Naive thymus-derived CD8-positive, alpha-beta T cell (primary cell): ENCODE results near the gene KLK14. TPM values are rescaled to one million over a fixed set of nuclear protein-coding genes. Genes with fewer than 3 reads are reported as not detected.

Experiments used
- ATAC-seq, 2 donors: fragments of 150-1000 bp; cut with Tn5 transposase in 1 of 2; sonication (Bioruptor Pico), chemical (Tn5 transposase) in 1 of 2; 1 replicate in 1 of 2; 2 replicates in 1 of 2; pipeline ENCODE4 v1.10.0; 2021; ENCODE audit warnings: mild to moderate bottlenecking in 2 of 2, moderate library complexity in 2 of 2
- POLR2A ChIA-PET: fragments of 350-600 bp; sonication (Branson Sonifier 250); formaldehyde crosslinking; loops from one replicate; lab custom pipeline; 2021; ENCODE audit warnings: antibody characterized with exemption; lab: Charles Lee
- DNase-seq, 10 donors: peaks; one replicate each; pipeline versions ENCODE4 v3.0.0 to v3.0.0-alpha.2; 2020 to 2022
- H3K27ac Mint-ChIP-seq, 10 donors: one replicate each; pipeline ENCODE4 v1.8.0; 2020 to 2022; ENCODE audit warnings: mild to moderate bottlenecking in 10 of 10, mixed read lengths in 10 of 10, moderate library complexity in 4 of 10, inconsistent platforms in 1 of 10
- H3K27me3 Mint-ChIP-seq, 5 donors: one replicate each; pipeline ENCODE4 v1.8.0; 2021 to 2022; ENCODE audit warnings: mixed read lengths in 5 of 5
- H3K36me3 Mint-ChIP-seq, 3 donors: one replicate each; pipeline ENCODE4 v1.8.0; 2020 to 2022; ENCODE audit warnings: mixed read lengths in 3 of 3, mild to moderate bottlenecking in 2 of 3, inconsistent platforms in 1 of 3
- H3K4me1 Mint-ChIP-seq, 4 donors: one replicate each; pipeline ENCODE4 v1.8.0; 2021 to 2022; ENCODE audit warnings: mixed read lengths in 4 of 4
- H3K4me3 Mint-ChIP-seq, 10 donors: one replicate each; pipeline ENCODE4 v1.8.0; 2020 to 2022; ENCODE audit warnings: mild to moderate bottlenecking in 10 of 10, mixed read lengths in 10 of 10, moderate library complexity in 6 of 10, inconsistent platforms in 1 of 10
- H3K9me3 Mint-ChIP-seq, 9 donors: one replicate each; pipeline ENCODE4 v1.8.0; 2020 to 2022; ENCODE audit warnings: mixed read lengths in 9 of 9, mild to moderate bottlenecking in 3 of 9, inconsistent platforms in 1 of 9, moderate library complexity in 1 of 9
- polyA plus RNA-seq, 3 donors: library from polyadenylated mRNA; unstranded; fragments of 300-500 nt; fragmentation: Illumina TruSeq; gene quantifications; one replicate each; pipeline ENCODE4 v1.2.3, GENCODE V29; 2021
- total RNA-seq, 8 experiments: library from RNA in 2 of 8; stranded (reverse) in 2 of 8; gene quantifications; one replicate each; pipeline ENCODE4 v1.2.3 and lab custom pipeline; 2021 to 2026

KLK14 gene
- total and polyA plus RNA-seq, 5 experiments from 2014 or later: 1.1 to 1.5 TPM; not detected in 3

- Mint-ChIP-seq H3K4me3 (no peak overlapping the region), H3K36me3 (peaks cover 0 to 4% (median 0%) of the 10 kb centered on the region in 3 donors), H3K27me3 (peaks cover 5 to 23% (median 8%) of the 10 kb centered on the region in 5 donors), H3K27ac (no peak overlapping the region), H3K4me1 (peaks cover 0 to 7% (median 4%) of the 10 kb centered on the region in 4 donors), H3K9me3 (no peaks in the 10 kb centered on the region)
- POLR2A ChIA-PET: no interaction called here
- no peak for ATAC-seq
- no peak for DNase-seq
Measured at GRCh38 chr19:51079481-51080110, 3.1 kb downstream of the KLK14 start.

GRCh38 chr19:51078731-51079130 lies 4.0 kb downstream of the KLK14 start:
- DNase-seq: no peak
- Mint-ChIP-seq H3K36me3 (peaks cover 0 to 7% (median 4%) of the 10 kb centered on the region in 3 donors), H3K27me3 (peaks cover 5 to 24% (median 14%) of the 10 kb centered on the region in 5 donors), H3K9me3 (peaks cover 0 to 7% (median 3%) of the 10 kb centered on the region in 9 donors), H3K27ac (no peak overlapping the region), H3K4me1 (peaks cover 0 to 7% (median 4%) of the 10 kb centered on the region in 4 donors), H3K4me3 (no peak overlapping the region)
- POLR2A ChIA-PET: no interaction called here
- no peak for ATAC-seq

- peaks cover 0 to 13% (median 8%) of the 10 kb centered on the region in 9 donors for H3K9me3 Mint-ChIP-seq
- peaks cover 2 to 20% (median 10%) of the 10 kb centered on the region in 5 donors for H3K27me3 Mint-ChIP-seq
- DNase-seq: no peak
- peaks cover 3 to 13% (median 4%) of the 10 kb centered on the region in 3 donors for H3K36me3 Mint-ChIP-seq
- ATAC-seq: no peak
- POLR2A ChIA-PET: no interaction called here
- no peak overlapping the region for H3K27ac Mint-ChIP-seq
- H3K4me3 Mint-ChIP-seq: no peak overlapping the region
- peaks cover 0 to 6% (median 2%) of the 10 kb centered on the region in 4 donors for H3K4me1 Mint-ChIP-seq
Measured at GRCh38 chr19:51078104-51078503, 4.6 kb downstream of the KLK14 start.

GRCh38 chr19:51076631-51077213 lies 6.0 kb downstream of the KLK14 start:
- Mint-ChIP-seq H3K4me1 (no peaks in the 10 kb centered on the region), H3K4me3 (no peak overlapping the region), H3K27me3 (peaks cover 3 to 16% (median 9%) of the 10 kb centered on the region in 5 donors), H3K36me3 (peaks cover 3 to 16% (median 4%) of the 10 kb centered on the region in 3 donors), H3K27ac (no peak overlapping the region), H3K9me3 (peaks cover 0 to 15% (median 8%) of the 10 kb centered on the region in 9 donors)
- DNase-seq (no peak), ATAC-seq (no peak)
- POLR2A ChIA-PET: no interaction called here

DNA sequence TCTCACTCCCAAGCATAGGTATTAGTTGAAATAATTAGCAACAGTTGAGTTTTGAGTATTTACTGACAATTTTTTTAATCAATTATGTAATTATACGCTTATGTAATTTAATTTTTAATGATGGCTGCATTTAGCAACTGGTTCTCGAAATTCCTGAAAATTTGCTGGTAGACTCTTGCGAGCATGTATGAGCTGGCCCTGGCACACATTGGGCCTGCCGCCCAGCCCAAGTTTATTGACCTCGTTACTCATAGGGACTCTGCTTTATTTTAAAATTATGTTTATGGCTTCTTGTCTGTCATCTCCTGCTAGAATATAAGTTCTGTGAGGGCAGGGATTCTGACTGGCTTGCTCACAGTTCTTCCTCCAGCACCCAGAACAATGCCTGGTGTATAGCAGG lies 6.7 kb downstream of the KLK14 start:
- POLR2A ChIA-PET: no interaction called here
- H3K27me3 Mint-ChIP-seq: peaks cover 3 to 16% (median 7%) of the 10 kb centered on the region in 5 donors
- no peaks in the 10 kb centered on the region for H3K4me1 Mint-ChIP-seq
- DNase-seq: no peak
- H3K4me3 Mint-ChIP-seq: no peak overlapping the region
- peaks cover 3 to 16% (median 4%) of the 10 kb centered on the region in 3 donors for H3K36me3 Mint-ChIP-seq
- ATAC-seq: no peak
- H3K9me3 Mint-ChIP-seq: peaks cover 0 to 15% (median 8%) of the 10 kb centered on the region in 9 donors
- no peak overlapping the region for H3K27ac Mint-ChIP-seq

- Mint-ChIP-seq H3K27ac (no peak overlapping the region), H3K9me3 (peaks cover 0 to 15% (median 8%) of the 10 kb centered on the region in 9 donors), H3K27me3 (peaks cover 16 to 33% (median 19%) of the 10 kb centered on the region in 5 donors), H3K36me3 (peaks cover 0 to 16% (median 3%) of the 10 kb centered on the region in 3 donors), H3K4me3 (no peak overlapping the region), H3K4me1 (peaks cover 0 to 4% (median 2%) of the 10 kb centered on the region in 4 donors)
- ATAC-seq (no peak), DNase-seq (no peak)
- POLR2A ChIA-PET: no interaction called here
Measured at GRCh38 chr19:51071095-51071405, 11.6 kb downstream of the KLK14 start.

DNA sequence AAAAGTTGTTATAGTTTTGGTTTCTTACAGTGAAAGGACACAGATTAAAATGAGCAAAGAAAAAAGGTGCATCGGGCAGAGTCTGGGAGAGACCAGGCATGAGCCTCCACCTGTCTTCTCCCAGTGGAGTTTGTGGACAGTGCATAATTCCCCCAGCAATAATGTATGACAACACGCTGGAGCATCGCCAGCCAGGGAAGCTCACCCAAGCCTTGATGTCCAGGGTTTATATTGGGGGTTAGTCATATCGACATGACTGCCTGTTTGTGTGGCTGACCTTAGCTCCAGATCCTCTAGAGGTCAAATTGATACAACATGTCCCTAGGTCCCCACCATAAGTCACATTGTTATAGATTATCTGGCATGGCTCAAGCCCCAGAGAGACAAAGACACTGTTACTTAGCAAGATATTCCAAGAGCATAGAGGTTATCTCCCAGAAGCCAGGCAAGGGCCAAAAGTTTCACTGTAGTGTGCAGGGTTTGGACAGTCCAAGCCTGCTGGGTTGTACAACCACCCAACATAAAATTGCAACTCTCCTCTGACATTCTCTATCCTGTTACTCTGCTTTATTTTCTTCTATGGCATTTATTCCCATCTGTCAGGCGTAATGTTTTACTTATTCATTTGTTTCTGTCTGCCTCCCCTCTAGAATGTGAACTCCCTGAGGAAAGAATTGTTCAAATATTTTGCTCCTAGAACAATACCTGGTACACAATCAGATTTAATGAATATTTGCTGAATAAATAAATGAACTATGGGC lies 12.2 kb downstream of the KLK14 start:
- peaks cover 20 to 38% (median 23%) of the 10 kb centered on the region in 5 donors for H3K27me3 Mint-ChIP-seq
- no peak overlapping the region for H3K4me3 Mint-ChIP-seq
- POLR2A ChIA-PET: no interaction called here
- H3K4me1 Mint-ChIP-seq: peaks cover 0 to 6% (median 6%) of the 10 kb centered on the region in 4 donors
- DNase-seq: no peak
- ATAC-seq: no peak
- H3K27ac Mint-ChIP-seq: no peak overlapping the region
- peaks cover 0 to 16% (median 3%) of the 10 kb centered on the region in 3 donors for H3K36me3 Mint-ChIP-seq
- peaks cover 0 to 15% (median 8%) of the 10 kb centered on the region in 9 donors for H3K9me3 Mint-ChIP-seq

DNA sequence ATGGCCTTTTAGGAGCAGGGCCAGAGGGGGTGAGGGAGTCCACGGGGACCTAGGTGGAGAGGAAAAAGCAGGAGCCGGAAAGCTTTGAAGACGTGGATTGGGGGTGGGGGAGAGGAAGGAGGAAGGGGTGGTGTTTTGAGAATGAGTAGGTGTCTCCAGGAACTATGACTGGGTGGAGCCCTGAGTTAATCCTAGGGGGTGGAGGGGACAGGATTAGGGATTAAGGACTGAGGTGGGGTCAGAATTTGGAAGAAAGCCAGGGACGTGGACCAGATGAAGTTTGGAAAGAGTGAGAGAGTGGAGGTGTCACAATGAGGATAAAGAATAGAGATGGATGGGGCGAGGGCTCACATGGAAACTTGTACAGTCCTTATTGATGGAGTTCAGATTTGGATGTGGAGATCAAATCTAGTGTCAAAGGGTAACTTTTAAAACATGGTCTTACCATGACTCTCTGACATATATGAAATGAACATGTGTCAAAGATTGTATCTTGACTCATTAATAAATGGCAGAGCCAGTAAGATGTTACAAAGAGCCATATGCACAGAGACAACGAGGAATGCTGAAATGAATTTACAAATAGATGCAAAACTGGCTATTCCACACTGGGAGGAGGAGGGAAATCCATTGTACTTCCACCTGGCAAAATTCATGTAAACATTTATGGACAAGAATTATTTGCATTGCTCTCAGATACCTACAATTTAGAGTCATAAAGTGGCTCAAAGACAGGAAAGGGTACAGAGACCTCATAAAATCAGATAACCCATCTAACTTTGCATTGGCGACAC lies 16.1 kb downstream of the KLK14 start:
- H3K4me1 Mint-ChIP-seq: peaks cover 4 to 12% (median 10%) of the 10 kb centered on the region in 4 donors
- peak overlapping the region in 2 of 10 donors; percentile 5 to 70 for H3K4me3 Mint-ChIP-seq
- peak overlapping the region in 1 of 10 donors; percentile 44 for H3K27ac Mint-ChIP-seq
- POLR2A ChIA-PET: no interaction called here
- ATAC-seq (no peak), DNase-seq (no peak)
- no peaks in the 10 kb centered on the region for H3K36me3 Mint-ChIP-seq
- H3K27me3 Mint-ChIP-seq: peaks cover 26 to 47% (median 39%) of the 10 kb centered on the region in 5 donors
- H3K9me3 Mint-ChIP-seq: peaks cover 0 to 3% (median 0%) of the 10 kb centered on the region in 9 donors

DNA sequence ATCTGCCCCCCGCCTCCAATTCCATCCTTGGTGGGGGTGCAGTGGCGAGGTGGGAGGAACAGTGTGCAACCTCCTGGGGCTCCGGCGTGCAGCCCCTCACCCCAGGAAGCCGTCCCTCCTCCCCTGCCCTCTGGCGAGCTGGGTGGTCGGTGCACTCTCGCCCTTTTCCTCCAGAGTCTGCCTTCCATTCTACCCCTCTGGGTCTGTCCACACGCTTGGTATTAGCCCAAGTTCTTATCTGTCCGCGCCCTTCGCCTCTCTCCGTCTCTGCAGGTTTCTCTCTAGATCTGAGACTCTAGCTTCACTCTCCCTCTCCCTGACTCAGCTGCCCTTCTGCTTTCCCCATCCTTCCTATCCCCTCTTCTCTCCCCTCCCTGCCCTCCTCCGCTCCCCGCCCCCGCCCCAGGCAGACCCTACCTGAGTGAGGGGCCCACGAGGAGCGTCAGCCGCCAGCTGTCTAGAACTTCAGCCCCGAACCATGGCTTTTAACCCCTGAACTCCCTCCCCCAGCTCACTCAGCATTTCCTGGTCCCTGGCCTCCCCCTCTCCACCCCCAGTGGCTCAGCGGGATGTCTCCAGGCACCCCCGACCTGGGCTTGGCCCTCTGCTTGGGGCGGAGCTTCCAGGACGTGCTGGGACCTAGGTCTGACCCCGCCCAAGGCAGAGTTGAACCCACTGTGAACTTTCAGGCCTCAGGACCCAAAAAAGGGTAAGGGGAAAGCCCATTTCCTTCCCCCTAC lies 17.3 kb downstream of the KLK14 start:
- peaks cover 34 to 59% (median 50%) of the 10 kb centered on the region in 5 donors for H3K27me3 Mint-ChIP-seq
- H3K36me3 Mint-ChIP-seq: peaks cover 0 to 7% (median 0%) of the 10 kb centered on the region in 3 donors
- H3K4me3 Mint-ChIP-seq: peak overlapping the region; percentile 58 to 88 (median 72)
- peaks cover 0 to 13% (median 0%) of the 10 kb centered on the region in 9 donors for H3K9me3 Mint-ChIP-seq
- POLR2A ChIA-PET: no interaction called here
- H3K27ac Mint-ChIP-seq: peak overlapping the region in 1 of 10 donors; percentile 16
- ATAC-seq: no peak
- no peak for DNase-seq
- peaks cover 4 to 12% (median 12%) of the 10 kb centered on the region in 4 donors for H3K4me1 Mint-ChIP-seq

DNA sequence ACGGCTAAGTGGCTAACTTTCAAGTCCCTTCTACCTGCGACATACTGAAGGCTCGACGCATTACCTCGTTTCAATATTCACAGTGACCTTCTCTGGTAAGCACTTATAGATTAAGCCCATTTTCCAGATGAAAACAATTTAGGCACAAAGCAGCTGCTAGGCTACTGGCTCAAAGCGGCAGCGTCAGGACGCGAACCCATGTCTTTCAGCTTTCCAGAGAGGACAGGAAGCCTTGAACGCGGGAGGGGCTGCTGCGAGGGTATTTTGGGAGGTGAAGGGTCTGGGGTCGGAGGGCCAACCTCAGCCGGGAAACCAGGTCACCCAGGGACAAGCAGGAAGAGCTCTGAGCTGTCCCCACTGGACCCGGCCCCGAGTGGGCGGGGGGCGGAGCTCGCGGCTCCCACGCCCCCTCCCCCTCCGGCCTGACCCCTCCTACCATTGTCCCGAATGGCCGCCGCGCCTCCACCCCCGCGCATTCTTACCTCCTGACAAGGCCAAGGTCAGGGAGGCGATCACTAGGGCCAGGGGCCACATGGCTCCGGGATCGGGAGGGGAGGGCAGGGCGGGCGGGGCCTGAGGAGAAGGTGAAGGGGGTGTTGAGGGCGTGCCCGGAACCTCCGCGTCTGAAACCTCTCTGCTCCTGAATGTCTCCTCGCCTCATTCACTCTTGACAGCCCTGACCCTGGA lies 18.0 kb downstream of the KLK14 start, which contains the start of gene KLK13:
Gene KLK13 (minus strand): TSS at position 559 of the 687 bp plus-strand sequence. CDS start 25 bp downstream, at position 534.
- peaks cover 0 to 7% (median 0%) of the 10 kb centered on the region in 3 donors for H3K36me3 Mint-ChIP-seq
- peak within 1 kb of the TSS; percentile 58 to 88 (median 72) for H3K4me3 Mint-ChIP-seq
- no peak for DNase-seq
- peak within 1 kb of the TSS in 1 of 10 donors; percentile 16 for H3K27ac Mint-ChIP-seq
- H3K9me3 Mint-ChIP-seq: peaks cover 0 to 13% (median 0%) of the 10 kb centered on the region in 9 donors
- ATAC-seq: peak in 1 of 2 donors; percentile 20
- POLR2A ChIA-PET: no interaction called here
- H3K4me1 Mint-ChIP-seq: peaks cover 4 to 12% (median 12%) of the 10 kb centered on the region in 4 donors
- H3K27me3 Mint-ChIP-seq: peaks cover 34 to 64% (median 51%) of the 10 kb centered on the region in 5 donors

GRCh38 chr19:51063664-51064063 lies 19.0 kb downstream of the KLK14 start:
- peak overlapping the region in 5 of 10 donors; percentile 5 to 66 (median 49) for H3K4me3 Mint-ChIP-seq
- no peak for ATAC-seq

More at GRCh38 chr19:51063664-51064063, 19.0 kb downstream of the KLK14 start:
- Mint-ChIP-seq H3K9me3 (peaks cover 0 to 13% (median 0%) of the 10 kb centered on the region in 9 donors), H3K27me3 (peaks cover 36 to 64% (median 51%) of the 10 kb centered on the region in 5 donors), H3K4me1 (peaks cover 4 to 12% (median 12%) of the 10 kb centered on the region in 4 donors), H3K36me3 (peaks cover 0 to 7% (median 0%) of the 10 kb centered on the region in 3 donors), H3K27ac (no peak overlapping the region)
- POLR2A ChIA-PET: no interaction called here
- no peak for DNase-seq
